IMR-90 (cell line): ENCODE data around the gene NSUN6. TPM values are rescaled to one million over a fixed set of nuclear protein-coding genes. Genes with fewer than 3 reads are reported as not detected.

Experiments used
- ATAC-seq: fragments of 200-7000 bp; cut with Tn5 transposase; 2 replicates; pipeline ENCODE4 v1.9.1; 2020; ENCODE audit warnings: low read depth, mild to moderate bottlenecking, moderate library complexity
- BruUV-seq: library from RNA; stranded (reverse); fragments of 400-500 nt; replicated peaks from 2 replicates; lab custom pipeline; 2021; lab: Mats Ljungman, UMichigan
- CTCF ChIA-PET: fragments of 300-600 bp; formaldehyde crosslinking; extraction: SDS; loops from one replicate; lab custom pipeline; 2021; ENCODE audit warnings: antibody characterized with exemption; lab: Yijun Ruan, JAX
- POLR2A ChIA-PET: fragments of 300-600 bp; sonication (Branson Sonifier 250); formaldehyde crosslinking; loops from one replicate; lab custom pipeline; 2022; ENCODE audit warnings: antibody characterized with exemption; ENCODE audit not compliant: unreplicated experiment; lab: Charles Lee
- DNase-seq: peaks from one replicate; pipeline ENCODE4 v3.0.0; 2013
- H2AFZ ChIP-seq: replicated peaks from 2 replicates; pipeline ENCODE3; 2013; ENCODE audit warnings: low read length, mild to moderate bottlenecking; ENCODE audit not compliant: poor library complexity
- H2AK5ac ChIP-seq: 2 replicates; pipeline ENCODE4 v1.6.1; 2013; ENCODE audit warnings: low read depth, low read length, inconsistent platforms
- H2AK9ac ChIP-seq: replicated peaks from 2 replicates; pipeline ENCODE3; 2013; ENCODE audit warnings: mild to moderate bottlenecking, low read depth, low read length, moderate library complexity; ENCODE audit not compliant: poor library complexity
- H2BK120ac ChIP-seq: 2 replicates; pipeline ENCODE4 v1.6.1; 2013; ENCODE audit warnings: low read depth, low read length, inconsistent platforms
- H2BK15ac ChIP-seq: 3 replicates; pipeline ENCODE4 v1.6.1; 2013; ENCODE audit warnings: low read depth, low read length, inconsistent platforms
- H2BK20ac ChIP-seq: 2 replicates; pipeline ENCODE4 v1.6.1; 2013; ENCODE audit warnings: low read depth, mild to moderate bottlenecking, inconsistent platforms, low read length, moderate library complexity
- H2BK5ac ChIP-seq: 2 replicates; pipeline ENCODE4 v1.6.1; 2013; ENCODE audit warnings: mild to moderate bottlenecking, low read depth, low read length, inconsistent platforms; ENCODE audit not compliant: poor library complexity, severe bottlenecking
- H3K14ac ChIP-seq: replicated peaks from 2 replicates; pipeline ENCODE4 v1.6.1; 2013; ENCODE audit warnings: low read depth, low read length, inconsistent platforms
- H3K18ac ChIP-seq: 2 replicates; pipeline ENCODE4 v1.6.1; 2013; ENCODE audit warnings: low read depth, low read length, control low read depth
- H3K23ac ChIP-seq: 2 replicates; pipeline ENCODE4 v1.6.1; 2013; ENCODE audit warnings: low read depth, low read length, inconsistent platforms
- H3K27ac ChIP-seq: 2 replicates; pipeline ENCODE4 v1.5.1; 2013; ENCODE audit warnings: mild to moderate bottlenecking, control low read depth, low read length; ENCODE audit not compliant: insufficient read depth
- H3K27me3 ChIP-seq: 2 replicates; pipeline ENCODE4 v1.6.1; 2013; ENCODE audit warnings: low read length; ENCODE audit not compliant: control insufficient read depth, insufficient read depth
- H3K36me3 ChIP-seq: 2 replicates; pipeline ENCODE4 v1.6.1; 2013; ENCODE audit warnings: low read length, mixed read lengths; ENCODE audit not compliant: control insufficient read depth, insufficient read depth
- H3K4ac ChIP-seq: 2 replicates; pipeline ENCODE4 v1.6.1; 2013; ENCODE audit warnings: low read depth, low read length, inconsistent platforms
- H3K4me1 ChIP-seq: 2 replicates; pipeline ENCODE4 v1.6.1; 2013; ENCODE audit warnings: low read length, mixed read lengths; ENCODE audit not compliant: control insufficient read depth, insufficient read depth
- H3K4me2 ChIP-seq: 2 replicates; pipeline ENCODE4 v1.6.1; 2013; ENCODE audit warnings: low read depth, mild to moderate bottlenecking, control low read depth, low read length, moderate library complexity
- H3K4me3 ChIP-seq: 2 replicates; pipeline ENCODE4 v1.5.1; 2013; ENCODE audit warnings: low read depth, mild to moderate bottlenecking, control low read depth, low read length, moderate library complexity; ENCODE audit not compliant: insufficient read depth
- H3K56ac ChIP-seq: 2 replicates; pipeline ENCODE4 v1.6.1; 2013; ENCODE audit warnings: low read length, inconsistent platforms; ENCODE audit not compliant: insufficient read depth; ENCODE audit errors: extremely low read depth
- H3K79me1 ChIP-seq, 2 experiments: 2 replicates each; pipeline ENCODE4 v1.6.1; 2013; ENCODE audit warnings: low read length in 2 of 2, inconsistent platforms in 1 of 2, low read depth in 1 of 2
- H3K9ac ChIP-seq: 2 replicates; pipeline ENCODE4 v1.6.1; 2013; ENCODE audit warnings: low read depth, low read length, control low read depth
- H3K9me1 ChIP-seq: 2 replicates; pipeline ENCODE4 v1.6.1; 2013; ENCODE audit warnings: low read length, inconsistent platforms; ENCODE audit not compliant: insufficient read depth
- H3K9me3 ChIP-seq: 2 replicates; pipeline ENCODE4 v1.6.1; 2013; ENCODE audit warnings: low read length; ENCODE audit not compliant: control insufficient read depth, insufficient read depth
- H4K20me1 ChIP-seq: 2 replicates; pipeline ENCODE4 v1.6.1; 2013; ENCODE audit warnings: low read length, inconsistent platforms; ENCODE audit not compliant: insufficient read depth
- H4K5ac ChIP-seq: 2 replicates; pipeline ENCODE4 v1.6.1; 2013; ENCODE audit warnings: mild to moderate bottlenecking, low read depth, low read length, control low read depth
- H4K8ac ChIP-seq, 2 experiments: 2 replicates each; pipeline ENCODE4 v1.6.1; 2013; ENCODE audit warnings: low read depth in 2 of 2, low read length in 2 of 2, control low read depth in 1 of 2, inconsistent platforms in 1 of 2
- H4K91ac ChIP-seq: 2 replicates; pipeline ENCODE4 v1.6.1; 2013; ENCODE audit warnings: low read depth, low read length, inconsistent platforms; ENCODE audit not compliant: insufficient read depth
- CHD1 ChIP-seq: IDR thresholded peaks from 2 replicates; pipeline ENCODE4 v1.6.1; 2012; ENCODE audit warnings: low read depth, low read length, improper control_type of control experiment
- MXI1 ChIP-seq: IDR thresholded peaks from 2 replicates; pipeline ENCODE4 v1.6.1; 2012; ENCODE audit warnings: low read depth, mild to moderate bottlenecking, low read length, moderate library complexity, borderline replicate concordance
- POLR2A ChIP-seq: IDR thresholded peaks from 2 replicates; pipeline ENCODE4 v1.6.1; 2012; ENCODE audit warnings: mild to moderate bottlenecking, low read depth, low read length
- RAD21 ChIP-seq: IDR thresholded peaks from 2 replicates; pipeline ENCODE4 v1.6.1; 2012; ENCODE audit warnings: low read length, improper control_type of control experiment
- RCOR1 ChIP-seq: IDR thresholded peaks from 2 replicates; pipeline ENCODE4 v1.6.1; 2012; ENCODE audit warnings: mild to moderate bottlenecking, low read length, improper control_type of control experiment; ENCODE audit not compliant: insufficient replicate concordance
- WGBS, 2 experiments: methylation state at CpG; one replicate each; pipeline versions ENCODE4 v1.1.5 to v1.1.7; 2013; ENCODE audit warnings: missing lambda C conversion rate in 2 of 2; ENCODE audit not compliant: insufficient read length in 1 of 2; ENCODE audit errors: extremely low coverage in 2 of 2; 5-methylcytosine and 5-hydroxymethylcytosine counted together
- dilution Hi-C: fragments of 300-500 bp; cut with HindIII; formaldehyde crosslinking; loops from one replicate; pipeline ENCODE4 v1.14.3; 2018; ENCODE audit warnings: low sequenced_read_pairs; ENCODE audit not compliant: unreplicated experiment
- in situ Hi-C: fragments of 300-500 bp; cut with MboI; formaldehyde crosslinking; loops from 3 replicates; pipeline ENCODE4 v1.14.3; 2019; ENCODE audit warnings: low sequenced_read_pairs, inconsistent platforms, mixed read lengths
- intact Hi-C: fragments of 100-400 bp; cut with micrococcal nuclease; formaldehyde crosslinking; loops from 2 replicates; pipeline ENCODE4 v1.10.0; 2022
- polyA plus RNA-seq, 3 experiments: library from polyadenylated mRNA; depleted of rRNA; stranded (reverse); fragments of >200 nt; gene quantifications; 2 replicates each; pipeline ENCODE4 v1.2.3, GENCODE V29; 2012; ENCODE audit warnings: low replicate concordance in 1 of 3
- total RNA-seq: library from RNA; depleted of rRNA; stranded (reverse); fragments of >200 nt; gene quantifications from 2 replicates; pipeline ENCODE4 v1.2.3, GENCODE V29; 2012

Gene NSUN6
- total and polyA plus RNA-seq, 2 of the 4 experiments (the other 2 are of a cell fraction), result 4.6 to 11.5 TPM

DNA sequence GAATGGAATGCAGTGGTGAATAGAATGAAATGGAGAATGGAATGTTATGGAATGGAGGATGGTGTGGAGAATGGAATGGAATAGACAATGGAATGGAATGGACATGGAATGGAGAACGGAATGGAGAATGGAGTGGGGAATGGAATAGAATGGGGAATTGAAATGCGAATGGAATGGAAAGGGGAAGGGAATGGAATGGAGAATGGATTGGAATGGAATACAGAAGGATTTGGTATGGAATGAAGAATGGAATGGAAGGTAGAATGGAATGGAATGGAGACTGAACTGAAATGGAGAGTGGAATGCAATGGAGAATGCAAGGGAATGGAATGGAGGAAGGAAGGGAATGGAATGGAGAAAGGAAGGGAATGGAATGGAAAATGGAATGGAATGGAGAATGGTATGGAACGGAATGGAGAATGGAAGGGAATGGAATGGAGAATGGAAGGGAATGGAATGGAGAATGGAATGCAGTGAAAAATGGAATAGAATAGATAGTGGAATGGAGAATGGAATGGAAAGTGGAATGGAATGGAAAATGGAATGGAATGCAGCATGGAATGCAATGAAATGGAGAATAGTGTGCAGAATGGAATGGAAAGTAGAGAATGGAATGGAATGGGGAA, 94.8 kb downstream of the NSUN6 start:
- no peaks in the 10 kb centered on the region; the same call in 1 of the 2 replicates for H3K9me3 ChIP-seq

More for the DNA sequence above, 94.8 kb downstream of the NSUN6 start:
- Histone ChIP-seq H4K20me1 (no peaks in the 10 kb centered on the region), H2AK5ac (no peak overlapping the region), H2BK20ac (no peak overlapping the region), H4K8ac (no peak overlapping the region), H2BK15ac (no peak overlapping the region), H3K27me3 (no peaks in the 10 kb centered on the region), H3K36me3 (peaks cover 1% of the 10 kb centered on the region; the same call in 1 of the 2 replicates), H3K4me2 (no peak overlapping the region), H3K79me1 (no peaks in the 10 kb centered on the region), H3K18ac (no peak overlapping the region), H4K91ac (no peak overlapping the region), H3K4ac (no peak overlapping the region), H3K9me1 (no peaks in the 10 kb centered on the region), H3K4me3 (no peak overlapping the region), H3K56ac (no peak overlapping the region), H3K27ac (no peak overlapping the region), H3K9ac (no peak overlapping the region), H3K14ac (no peak overlapping the region), H4K5ac (no peak overlapping the region), H3K4me1 (no peaks in the 10 kb centered on the region), H2BK120ac (no peak overlapping the region), H2AK9ac (no peak overlapping the region), H3K23ac (no peak overlapping the region), H2BK5ac (peak overlapping the region; percentile 74), H2AFZ (no peak overlapping the region)
- no peak for TF ChIP-seq RCOR1
- no peak for TF ChIP-seq RAD21
- TF ChIP-seq POLR2A, result no peak
- no peak for TF ChIP-seq CHD1
- no peak for TF ChIP-seq MXI1
- DNase-seq (no peak), ATAC-seq (no peak)
- dilution Hi-C loops, result no loop called here
- WGBS, 2 experiments, result 90 to 99% methylated on average over 3 of the region's 3 CpGs
- in situ Hi-C loops, result no loop called here
- ChIA-PET CTCF (no interaction called here), POLR2A (no interaction called here)
- intact Hi-C loops, result no loop called here
- BruUV-seq, result no TSS peak
